Activated CD4-positive, alpha-beta T cell treated with anti-CD3 and anti-CD28 coated beads, Interleukin-2, amount 50 U/mL, for 4 hours (primary cell): ENCODE data around the gene FABP1.

Experiments
- DNase-seq, 2 experiments: peaks; one replicate each; pipeline ENCODE4 v3.0.0-alpha.2; 2020

Gene FABP1

DNA sequence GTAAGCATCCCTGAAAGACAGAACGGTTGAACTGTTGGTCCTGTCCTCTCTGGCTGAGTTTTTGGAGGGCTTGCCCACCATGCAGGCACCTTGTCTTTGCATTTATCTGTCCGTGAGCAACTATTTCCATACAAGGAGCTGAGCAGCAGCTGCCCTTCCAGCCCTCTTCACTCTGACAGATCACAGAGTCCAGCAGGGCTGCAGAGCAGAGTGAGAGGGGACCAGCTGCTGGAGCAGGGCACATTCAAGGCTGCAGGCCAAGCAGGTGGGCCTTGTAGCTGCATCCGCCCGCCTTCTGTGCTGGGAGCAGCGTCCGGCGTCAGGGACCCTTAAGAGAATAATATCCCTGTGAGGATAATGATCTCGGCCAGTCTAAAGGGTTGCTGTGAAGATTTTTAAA lies 50.8 kb downstream of the FABP1 start:
- DNase-seq: no peak

- DNase-seq: no peak
Observed at GRCh38 chr2:88074854-88075292, 53.0 kb downstream of the FABP1 start.

GRCh38 chr2:88074150-88074549 lies 53.7 kb downstream of the FABP1 start:
- no peak for DNase-seq
